Thoracic aorta (tissue), 2 donors: Measurements from ENCODE around the gene ATXN1. TPM values are rescaled to one million over a fixed set of nuclear protein-coding genes. Genes with fewer than 3 reads are reported as not detected.
A peak's percentile ranks its signal among the peaks of the same experiment; 100 is the strongest.
"Not testable (repeated sequence)": the region's sequence is repeated elsewhere in the genome, so short reads cannot be mapped to it uniquely, and the experiment has no call there.

Source experiments
- ATAC-seq: fragments of 150-250 bp; one replicate; pipeline ENCODE4 v1.8.0; 2017; ENCODE audit warnings: low read depth; ENCODE audit not compliant: insufficient number of reproducible peaks, low FRiP score
- DNase-seq: peaks from one replicate; pipeline ENCODE4 v3.0.0-alpha.2; 2020; ENCODE audit warnings: low spot score
- H3K27ac ChIP-seq, 2 donors: fragments of 200-600 bp; sonication (generic); 1 replicate in 1 of 2; 2 replicates in 1 of 2; pipeline ENCODE4 v1.5.1; 2016; ENCODE audit warnings: mild to moderate bottlenecking in 2 of 2, moderate library complexity in 2 of 2
- H3K27me3 ChIP-seq: fragments of 200-600 bp; sonication (generic); replicated peaks from 2 replicates; pipeline ENCODE4 v1.6.0; 2016; ENCODE audit warnings: mild to moderate bottlenecking; ENCODE audit not compliant: insufficient read depth
- H3K36me3 ChIP-seq: fragments of 200-600 bp; sonication (generic); one replicate; pipeline ENCODE4 v1.5.1; 2016
- H3K4me1 ChIP-seq, 2 donors: fragments of 200-600 bp; sonication (generic); 1 replicate in 1 of 2; 2 replicates in 1 of 2; pipeline versions ENCODE4 v1.5.1 to v1.6.0; 2016; ENCODE audit warnings: low read depth in 2 of 2, mild to moderate bottlenecking in 1 of 2; ENCODE audit not compliant: control insufficient read depth in 1 of 2
- H3K4me3 ChIP-seq: fragments of 200-600 bp; sonication (generic); 2 replicates; pipeline ENCODE4 v1.5.1; 2016; ENCODE audit warnings: mild to moderate bottlenecking
- H3K9me3 ChIP-seq: fragments of 200-600 bp; sonication (generic); 2 replicates; pipeline ENCODE4 v1.5.1; 2016
- CTCF ChIP-seq: fragments of 200-600 bp; sonication (generic); IDR thresholded peaks from one replicate; pipeline ENCODE4 v1.5.1; 2019; ENCODE audit warnings: antibody characterized with exemption
- total RNA-seq, 2 donors: library from RNA; depleted of rRNA; stranded (reverse); fragments of >200 nt; gene quantifications; one replicate each; pipeline versions ENCODE4 v1.1.0 to v1.2.3, GENCODE V29; 2016

The ATXN1 gene
- total RNA-seq, 2 donors from 2014 or later, result 59.8 to 62.4 TPM

GRCh38 chr6:16712931-16713484, 48.3 kb downstream of the ATXN1 start:
- TF ChIP-seq CTCF, result peak; percentile 19
- DNase-seq (no peak), ATAC-seq (peak; percentile 82)

GRCh38 chr6:16712255-16712930, 48.9 kb downstream of the ATXN1 start:
- Histone ChIP-seq H3K36me3 (no peaks in the 10 kb centered on the region), H3K4me1 (peaks cover 17 to 35% of the 10 kb centered on the region in 2 donors), H3K27ac (peak overlapping the region; percentile 72 to 90), H3K9me3 (no peaks in the 10 kb centered on the region), H3K4me3 (peak overlapping the region; percentile 68), H3K27me3 (no peaks in the 10 kb centered on the region)
- ATAC-seq, result no peak
- no peak for TF ChIP-seq CTCF
- DNase-seq, result no peak

More at GRCh38 chr6:16712931-16713484, 48.3 kb downstream of the ATXN1 start:
- Histone ChIP-seq H3K27me3 (no peaks in the 10 kb centered on the region), H3K4me3 (peak overlapping the region; percentile 68), H3K27ac (peak overlapping the region; percentile 72 to 90), H3K4me1 (peaks cover 12 to 35% of the 10 kb centered on the region in 2 donors), H3K9me3 (no peaks in the 10 kb centered on the region), H3K36me3 (no peaks in the 10 kb centered on the region)

- Histone ChIP-seq H3K9me3 (no peaks in the 10 kb centered on the region), H3K27ac (peak overlapping the region; percentile 72 to 90), H3K4me1 (peaks cover 19 to 37% of the 10 kb centered on the region in 2 donors), H3K27me3 (no peaks in the 10 kb centered on the region), H3K4me3 (peak overlapping the region; percentile 68), H3K36me3 (no peaks in the 10 kb centered on the region)
- no peak for ATAC-seq
- no peak for TF ChIP-seq CTCF
- DNase-seq, result no peak
Observed at GRCh38 chr6:16711546-16712254, 49.6 kb downstream of the ATXN1 start.

- H3K27ac ChIP-seq, result peak overlapping the region in 1 of 2 donors; percentile 48
- no peak for ATAC-seq
Observed at GRCh38 chr6:16706911-16707783, 54.1 kb downstream of the ATXN1 start.

GRCh38 chr6:16706491-16706890, 54.8 kb downstream of the ATXN1 start:
- H3K27ac ChIP-seq, result peak overlapping the region in 1 of 2 donors; percentile 32
- DNase-seq, H3K36me3 ChIP-seq, ATAC-seq, H3K4me3 ChIP-seq, H3K27me3 ChIP-seq, H3K9me3 ChIP-seq: not testable (repeated sequence)
- peaks cover 16 to 48% of the 10 kb centered on the region in 2 donors for H3K4me1 ChIP-seq

More at GRCh38 chr6:16706911-16707783, 54.1 kb downstream of the ATXN1 start:
- Histone ChIP-seq H3K4me3 (no peak overlapping the region), H3K27me3 (no peaks in the 10 kb centered on the region), H3K9me3 (no peaks in the 10 kb centered on the region), H3K36me3 (no peaks in the 10 kb centered on the region), H3K4me1 (peaks cover 22 to 53% of the 10 kb centered on the region in 2 donors)
- no peak for TF ChIP-seq CTCF
- no peak for DNase-seq
